Hepatocyte (in vitro differentiated cells): Measurements from ENCODE around the gene C10orf67.

ENCODE experiments used
- CTCF ChIP-seq: fragments of 200-600 bp; sonication (generic); IDR thresholded peaks from 2 replicates; pipeline ENCODE4 v1.5.1; 2016; ENCODE audit warnings: antibody characterized with exemption, mild to moderate bottlenecking; ENCODE audit not compliant: poor library complexity
- EZH2phosphoT487 ChIP-seq: fragments of 200-600 bp; sonication (generic); IDR thresholded peaks from one replicate; pipeline ENCODE4 v1.6.1; 2018; ENCODE audit warnings: antibody characterized with exemption, mild to moderate bottlenecking, low read depth, moderate library complexity; ENCODE audit not compliant: unreplicated experiment, severe bottlenecking

GRCh38 chr10:23203369-23204325 lies 140.9 kb downstream of the C10orf67 start:
- TF ChIP-seq CTCF (no peak), EZH2phosphoT487 (no peak)
